HepG2 (cell line): ENCODE data around the gene ZFP64. TPM values are rescaled to one million over a fixed set of nuclear protein-coding genes. Genes with fewer than 3 reads are reported as not detected.
A peak's percentile ranks its signal among the peaks of the same experiment; 100 is the strongest.

Experiments used
- ATAC-seq: fragments of 200-7000 bp; cut with Tn5 transposase; 3 replicates; pipeline ENCODE4 v1.9.1; 2020; ENCODE audit warnings: mild to moderate bottlenecking, moderate library complexity
- BruUV-seq: library from RNA; stranded (reverse); fragments of 400-500 nt; replicated peaks from 2 replicates; lab custom pipeline; 2021; lab: Mats Ljungman, UMichigan
- CTCF ChIA-PET: fragments of 300-600 bp; formaldehyde crosslinking; extraction: SDS; loops from one replicate; lab custom pipeline; 2021; ENCODE audit warnings: low total read pairs, inconsistent platforms, low intra/inter-chr PET ratio; lab: Yijun Ruan, JAX
- POLR2A ChIA-PET: fragments of 350-600 bp; sonication (Branson Sonifier 250); formaldehyde crosslinking; loops from one replicate; lab custom pipeline; 2020; ENCODE audit warnings: antibody characterized with exemption, inconsistent platforms; lab: Yijun Ruan, JAX
- DNase-seq: peaks from one replicate; pipeline ENCODE4 v3.0.0-alpha.2; 2015; ENCODE audit warnings: low spot score
- FAIRE-seq: peaks from 3 replicates; lab custom pipeline; 2011; peaks lifted over from hg19 to GRCh38; lab: Jason Lieb, UNC
- H2AFZ ChIP-seq: one replicate; pipeline ENCODE4 v1.6.1; 2011; ENCODE audit warnings: low read length, inconsistent platforms
- H3K27ac ChIP-seq: fragments of 300-600 bp; 3 replicates; pipeline ENCODE4 v1.8.0; 2011; ENCODE audit warnings: mixed run types, mild to moderate bottlenecking, mixed read lengths, low read length, inconsistent platforms; ENCODE audit not compliant: insufficient read depth; ENCODE audit errors: extremely low read length
- H3K27me3 ChIP-seq, 2 experiments: fragments of 200-600 bp in 1 of 2; 2 replicates in 1 of 2; 3 replicates in 1 of 2; pipeline versions ENCODE4 v1.6.0 to v1.8.0; 2011; ENCODE audit warnings: low read length in 2 of 2, mild to moderate bottlenecking in 2 of 2, moderate library complexity in 2 of 2, inconsistent platforms in 1 of 2; ENCODE audit not compliant: insufficient read depth in 2 of 2, control insufficient read depth in 1 of 2
- H3K36me3 ChIP-seq, 2 experiments: fragments of 200-600 bp in 1 of 2; replicated peaks in 1 of 2; 2 replicates in 1 of 2; 3 replicates in 1 of 2; pipeline versions ENCODE4 v1.5.1 to v1.8.0; 2011; ENCODE audit warnings: low read length in 2 of 2, inconsistent platforms in 1 of 2; ENCODE audit not compliant: insufficient read depth in 2 of 2, control insufficient read depth in 1 of 2
- H3K4me1 ChIP-seq: 2 replicates; pipeline ENCODE4 v1.5.1; 2012; ENCODE audit warnings: low read length, inconsistent platforms; ENCODE audit not compliant: insufficient read depth
- H3K4me2 ChIP-seq: 2 replicates; pipeline ENCODE4 v1.6.0; 2011; ENCODE audit warnings: low read depth, low read length, inconsistent platforms
- H3K4me3 ChIP-seq, 3 experiments: fragments of 200-600 bp in 1 of 3; sonication (generic), shearing (Covaris generic) in 1 of 3; replicated peaks in 1 of 3; 2 replicates each; pipeline ENCODE4 v1.5.1; 2011 to 2016; ENCODE audit warnings: low read length in 3 of 3, inconsistent platforms in 2 of 3, low read depth in 2 of 3, mild to moderate bottlenecking in 2 of 3, control low read depth in 1 of 3, mixed read lengths in 1 of 3; ENCODE audit not compliant: insufficient read depth in 1 of 3
- H3K79me2 ChIP-seq: one replicate; pipeline ENCODE4 v1.6.1; 2011; ENCODE audit warnings: low read length, inconsistent platforms; ENCODE audit not compliant: insufficient read depth
- H3K9ac ChIP-seq: 2 replicates; pipeline ENCODE4 v1.6.0; 2011; ENCODE audit warnings: mild to moderate bottlenecking, low read depth, low read length, inconsistent platforms; ENCODE audit not compliant: insufficient read depth
- H3K9me3 ChIP-seq: 2 replicates; pipeline ENCODE4 v1.5.1; 2012; ENCODE audit warnings: mild to moderate bottlenecking, low read length
- H4K20me1 ChIP-seq: 2 replicates; pipeline ENCODE4 v1.6.0; 2011; ENCODE audit warnings: inconsistent platforms, mild to moderate bottlenecking, low read length, moderate library complexity; ENCODE audit not compliant: insufficient read depth
- AGO1 ChIP-seq: fragments of 200-400 bp; formaldehyde crosslinking; IDR thresholded peaks from 2 replicates; pipeline ENCODE4 v1.6.1; 2017; ENCODE audit warnings: mild to moderate bottlenecking, low read depth, low read length, moderate library complexity; ENCODE audit not compliant: poor library complexity, severe bottlenecking
- ARNTL ChIP-seq: sonication (generic); formaldehyde crosslinking; IDR thresholded peaks from 2 replicates; pipeline ENCODE4 v1.4.0; 2020; ENCODE audit warnings: mild to moderate bottlenecking, missing genetic modification reagents
- CAMTA2 ChIP-seq: sonication (generic); formaldehyde crosslinking; IDR thresholded peaks from 2 replicates; pipeline ENCODE4 v1.4.0; 2020; ENCODE audit warnings: mild to moderate bottlenecking, missing genetic modification reagents, borderline replicate concordance
- CREB1 ChIP-seq, 2 experiments: fragments of 450-650 bp in 1 of 2; IDR thresholded peaks; 2 replicates each; pipeline ENCODE4 v1.6.1; 2016 to 2017; ENCODE audit warnings: control low read depth in 1 of 2, mild to moderate bottlenecking in 1 of 2, missing compliant biosample characterization in 1 of 2, missing genetic modification characterization in 1 of 2
- FOXC1 ChIP-seq: sonication (generic); formaldehyde crosslinking; IDR thresholded peaks from 2 replicates; pipeline ENCODE4 v1.8.0; 2022; ENCODE audit warnings: mild to moderate bottlenecking, missing genetic modification reagents, borderline replicate concordance
- FOXK1 ChIP-seq: sonication (generic); formaldehyde crosslinking; IDR thresholded peaks from 2 replicates; pipeline ENCODE4 v1.4.0; 2020; ENCODE audit warnings: low read depth, missing genetic modification reagents, borderline replicate concordance
- HES4 ChIP-seq: sonication (generic); formaldehyde crosslinking; IDR thresholded peaks from 2 replicates; pipeline ENCODE4 v1.9.0; 2021; ENCODE audit warnings: mild to moderate bottlenecking, missing genetic modification reagents, borderline replicate concordance
- IKZF1 ChIP-seq: fragments of 450-650 bp; IDR thresholded peaks from 2 replicates; pipeline ENCODE4 v1.7.1; 2016
- IKZF4 ChIP-seq: sonication (generic); formaldehyde crosslinking; IDR thresholded peaks from 2 replicates; pipeline ENCODE4 v1.5.1; 2020; ENCODE audit warnings: borderline replicate concordance, mild to moderate bottlenecking, low read depth, missing genetic modification reagents; ENCODE audit errors: not compliant biosample characterization
- IKZF5 ChIP-seq: IDR thresholded peaks from 2 replicates; pipeline ENCODE4 v1.6.1; 2018; ENCODE audit warnings: missing genetic modification reagents, mild to moderate bottlenecking, missing compliant biosample characterization
- JDP2 ChIP-seq: sonication (generic); formaldehyde crosslinking; IDR thresholded peaks from 2 replicates; pipeline ENCODE4 v1.8.1; 2022; ENCODE audit warnings: missing genetic modification reagents, borderline replicate concordance
- MBNL3 ChIP-seq: fragments of 250-450 bp; sonication (Bioruptor Pico); conservative IDR thresholded peaks from 2 replicates; pipeline ENCODE4 v1.8.0; 2022; ENCODE audit warnings: mild to moderate bottlenecking, inconsistent platforms
- MXD4 ChIP-seq: IDR thresholded peaks from 2 replicates; pipeline ENCODE4 v1.6.1; 2016; ENCODE audit warnings: mild to moderate bottlenecking, missing biosample characterization, missing genetic modification reagents
- NKX3-1 ChIP-seq: sonication (generic); formaldehyde crosslinking; IDR thresholded peaks from 2 replicates; pipeline ENCODE4 v1.5.0; 2020; ENCODE audit warnings: missing genetic modification reagents
- NR2F2 ChIP-seq: IDR thresholded peaks from 2 replicates; pipeline ENCODE4 v1.6.1; 2012; ENCODE audit warnings: low read depth, inconsistent platforms, borderline replicate concordance
- NR3C1 ChIP-seq: sonication (generic); formaldehyde crosslinking; IDR thresholded peaks from 2 replicates; pipeline ENCODE4 v1.4.0; 2020; ENCODE audit warnings: missing genetic modification reagents
- RELA ChIP-seq: sonication (generic); formaldehyde crosslinking; IDR thresholded peaks from 2 replicates; pipeline ENCODE4 v1.4.0; 2020; ENCODE audit warnings: missing genetic modification reagents
- SRF ChIP-seq: IDR thresholded peaks from 2 replicates; pipeline ENCODE4 v1.6.1; 2011; ENCODE audit warnings: mild to moderate bottlenecking, low read depth, low read length, moderate library complexity
- UBTF ChIP-seq: sonication (generic); formaldehyde crosslinking; IDR thresholded peaks from 2 replicates; pipeline ENCODE4 v1.4.0; 2020; ENCODE audit warnings: mild to moderate bottlenecking, missing genetic modification reagents
- ZBTB3 ChIP-seq: sonication (generic); formaldehyde crosslinking; IDR thresholded peaks from 2 replicates; pipeline ENCODE4 v1.4.0; 2020; ENCODE audit warnings: low read depth, mild to moderate bottlenecking, moderate library complexity, missing genetic modification reagents, borderline replicate concordance
- ZNF335 ChIP-seq: sonication (generic); formaldehyde crosslinking; IDR thresholded peaks from 2 replicates; pipeline ENCODE4 v1.4.0; 2020; ENCODE audit warnings: missing genetic modification reagents
- ZNF460 ChIP-seq: sonication (generic); formaldehyde crosslinking; IDR thresholded peaks from 2 replicates; pipeline ENCODE4 v1.5.1; 2020; ENCODE audit warnings: missing genetic modification reagents, mild to moderate bottlenecking, borderline replicate concordance
- ZNF883 ChIP-seq: sonication (generic); formaldehyde crosslinking; IDR thresholded peaks from 2 replicates; pipeline ENCODE4 v1.5.1; 2020; ENCODE audit warnings: mild to moderate bottlenecking, missing genetic modification reagents; ENCODE audit errors: not compliant biosample characterization
- WGBS: methylation state at CpG from one replicate; pipeline ENCODE4 v1.1.6; 2017; ENCODE audit warnings: low lambda C conversion rate; 5-methylcytosine and 5-hydroxymethylcytosine counted together
- in situ Hi-C: cut with HindIII; loops from 2 replicates; pipeline ENCODE4 v1.10.0; 2017; ENCODE audit warnings: low pct_unique_long_range_greater_than_20kb; ENCODE audit not compliant: extremely low pct_ligation_motif_present
- intact Hi-C: fragments of 100-400 bp; cut with micrococcal nuclease; formaldehyde crosslinking; loops from one replicate; pipeline ENCODE4 v1.10.0; 2022; ENCODE audit not compliant: unreplicated experiment
- polyA plus RNA-seq, 8 experiments: library from polyadenylated mRNA; depleted of rRNA in 3 of 8; stranded (reverse) in 7 of 8; unstranded in 1 of 8; fragments of >200 nt; fragmentation: Illumina TruSeq in 4 of 8; extraction: Trizol in 4 of 8; gene quantifications; 2 replicates each; pipeline versions ENCODE4 v1.2.1 to v1.2.3, GENCODE V29; 2011 to 2016; ENCODE audit warnings: low read depth in 4 of 8, missing spikeins in 1 of 8, mixed read lengths in 1 of 8; ENCODE audit not compliant: insufficient read depth in 1 of 8
- total RNA-seq, 5 experiments: library from RNA; depleted of rRNA; stranded (reverse); fragments of >200 nt; fragmentation: Illumina TruSeq; extraction: Trizol; gene quantifications; 2 replicates each; pipeline ENCODE4 v1.2.3, GENCODE V29; 2016; ENCODE audit warnings: low read depth in 1 of 5

The ZFP64 gene
- total and polyA plus RNA-seq, 2 of the 13 experiments (the other 11 are each of a cell fraction or from before 2014, with no cell fraction given): 12.0 to 24.3 TPM

GRCh38 chr20:52193886-52194545 lies 2.4 kb upstream of the ZFP64 start:
- FAIRE-seq: no peak
- H3K27me3 ChIP-seq: no peaks in the 10 kb centered on the region; a peak in 1 of 5 replicates
- H3K4me2 ChIP-seq: no peak overlapping the region
- 17% methylated on average over 9 of the region's 9 CpGs for WGBS
- H3K9ac ChIP-seq: no peak overlapping the region
- H4K20me1 ChIP-seq: no peaks in the 10 kb centered on the region
- intact Hi-C loops: no loop called here
- in situ Hi-C loops: no loop called here
- DNase-seq: no peak
- no peaks in the 10 kb centered on the region for H3K36me3 ChIP-seq
- no peak overlapping the region for H3K27ac ChIP-seq
- ATAC-seq: no peak
- BruUV-seq: no TSS peak
- ChIA-PET POLR2A (no interaction called here), CTCF (no interaction called here)
- peaks cover 18% of the 10 kb centered on the region for H3K4me1 ChIP-seq
- H3K9me3 ChIP-seq: no peaks in the 10 kb centered on the region
- H2AFZ ChIP-seq: no peak overlapping the region
- no peak overlapping the region for H3K4me3 ChIP-seq
- peaks cover 18% of the 10 kb centered on the region for H3K79me2 ChIP-seq
- peak; percentile 64; the same call in 1 of the 2 replicates for TF ChIP-seq RELA
- TF ChIP-seq ZNF335 (CRISPR knock-in tag): no peak
- TF ChIP-seq ZNF883 (CRISPR knock-in tag): peak; percentile 37
- TF ChIP-seq ARNTL (CRISPR knock-in tag): no peak
- no peak for TF ChIP-seq CAMTA2 (CRISPR knock-in tag)
- no peak for TF ChIP-seq CREB1 (IDR thresholded peaks at IDR 0.05)
- no peak for TF ChIP-seq CREB1 (CRISPR knock-in tag; IDR thresholded peaks at IDR 0.05)
- no peak for TF ChIP-seq SRF
- TF ChIP-seq UBTF (CRISPR knock-in tag): 0 out of 2 replicates have a peak, but pooled peaks have one; percentile 31
- no peak for TF ChIP-seq ZBTB3
- no peak for TF ChIP-seq IKZF5 (CRISPR knock-in tag)
- TF ChIP-seq MXD4 (CRISPR knock-in tag): no peak
- no peak for TF ChIP-seq IKZF1
- no peak for TF ChIP-seq FOXK1 (CRISPR knock-in tag)
- TF ChIP-seq NR2F2: no peak
- no peak for TF ChIP-seq MBNL3 (CRISPR knock-in tag)
- TF ChIP-seq IKZF4 (CRISPR knock-in tag): no peak
- TF ChIP-seq NR3C1 (CRISPR knock-in tag): no peak
- TF ChIP-seq FOXC1 (CRISPR knock-in tag): no peak
- TF ChIP-seq HES4: no peak
- TF ChIP-seq JDP2: no peak
- no peak for TF ChIP-seq ZNF460 (CRISPR knock-in tag)
- no peak for TF ChIP-seq AGO1
- no peak for TF ChIP-seq NKX3-1 (CRISPR knock-in tag)
